ENCODE results near the gene LRRN1. TPM values are rescaled to one million over a fixed set of nuclear protein-coding genes. Genes with fewer than 3 reads are reported as not detected.
"Not testable (repeated sequence)": the region's sequence is repeated elsewhere in the genome, so short reads cannot be mapped to it uniquely, and the experiment has no call there.

LRRN1 gene
- total RNA-seq, 1 donor from 2014 or later = not detected

GRCh38 chr3:3813013-3813412 is 13.8 kb downstream of the LRRN1 start:
- no peak for DNase-seq

DNA sequence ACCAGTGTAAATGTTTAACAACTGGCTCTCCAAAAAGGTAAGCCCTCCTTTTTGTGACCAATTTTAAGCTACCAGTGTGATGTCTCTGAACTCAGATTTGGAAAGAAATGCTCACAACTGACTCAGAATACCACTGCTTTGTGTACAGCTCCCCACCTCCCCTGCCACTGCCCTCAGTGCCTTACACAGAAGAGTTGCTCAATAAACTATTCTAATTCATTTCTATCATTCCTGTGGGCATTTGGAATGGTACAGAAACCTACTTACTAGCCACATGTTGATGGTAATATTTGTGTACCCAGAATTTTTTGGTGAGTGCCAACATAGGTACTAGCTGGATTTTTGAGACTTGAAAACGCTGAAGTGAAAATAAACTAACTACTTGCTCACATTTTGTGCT is 16.0 kb downstream of the LRRN1 start:
- DNase-seq = no peak

DNA sequence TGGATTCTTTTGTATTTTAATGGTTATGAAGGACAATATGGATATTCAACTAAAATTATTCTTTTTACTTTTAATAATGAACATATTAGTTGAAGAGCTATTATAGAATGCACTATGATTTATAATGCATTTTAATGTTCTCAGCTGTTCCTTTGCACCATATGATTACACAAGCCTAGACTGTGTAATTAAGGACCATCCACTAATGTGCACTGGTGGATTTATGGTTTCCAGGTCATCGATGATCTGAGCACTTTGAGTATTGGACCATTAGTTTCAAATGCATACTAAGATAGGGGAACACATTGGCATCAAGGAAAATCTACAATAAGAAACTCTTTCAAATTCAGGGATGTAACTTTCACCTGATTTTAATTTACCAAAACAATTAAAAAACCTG is 16.8 kb downstream of the LRRN1 start:
- DNase-seq = no peak

- DNase-seq = no peak
Measured at GRCh38 chr3:3817865-3818264, 18.6 kb downstream of the LRRN1 start.

- DNase-seq = no peak
Measured at GRCh38 chr3:3821777-3822176, 22.5 kb downstream of the LRRN1 start.

DNA sequence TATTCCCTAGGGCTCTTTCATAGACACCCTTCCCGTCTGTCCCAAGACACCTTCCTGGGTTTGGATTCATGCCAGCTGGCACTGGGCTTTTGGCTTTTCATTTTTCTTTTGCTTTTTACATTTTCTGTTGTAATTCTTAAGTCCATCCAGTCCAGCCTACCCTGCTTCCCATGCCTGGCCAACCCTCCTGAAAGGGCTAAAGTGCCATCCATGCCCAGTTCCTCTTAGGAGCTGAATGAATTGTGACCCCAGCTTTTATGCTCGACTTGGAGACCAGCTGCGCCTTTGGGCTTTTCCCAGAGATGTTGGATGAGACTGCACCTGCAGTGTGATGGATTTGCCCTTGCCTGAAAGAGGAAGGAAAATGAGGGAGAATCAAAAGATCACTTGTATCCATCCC is 25.8 kb downstream of the LRRN1 start:
- DNase-seq = no peak

DNA sequence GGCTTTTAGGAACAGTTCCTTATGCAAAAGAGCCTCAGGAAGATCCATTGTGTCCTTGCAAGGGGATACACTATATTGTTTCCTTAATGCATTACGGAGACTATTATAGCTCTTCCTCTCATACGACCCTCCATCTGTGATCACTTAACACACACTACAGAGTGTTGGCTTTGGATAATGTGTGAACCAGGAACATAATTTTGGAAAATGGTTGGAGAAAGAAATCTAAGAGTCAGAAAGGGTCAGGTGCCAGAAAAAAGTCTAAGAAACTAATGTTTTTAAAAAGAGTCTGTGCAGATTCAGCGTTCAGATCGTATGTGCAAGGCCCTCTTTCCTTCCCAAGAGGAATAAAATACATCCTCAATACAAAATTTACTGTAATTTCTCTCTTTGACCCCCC is 27.3 kb downstream of the LRRN1 start:
- DNase-seq = no peak

DNA sequence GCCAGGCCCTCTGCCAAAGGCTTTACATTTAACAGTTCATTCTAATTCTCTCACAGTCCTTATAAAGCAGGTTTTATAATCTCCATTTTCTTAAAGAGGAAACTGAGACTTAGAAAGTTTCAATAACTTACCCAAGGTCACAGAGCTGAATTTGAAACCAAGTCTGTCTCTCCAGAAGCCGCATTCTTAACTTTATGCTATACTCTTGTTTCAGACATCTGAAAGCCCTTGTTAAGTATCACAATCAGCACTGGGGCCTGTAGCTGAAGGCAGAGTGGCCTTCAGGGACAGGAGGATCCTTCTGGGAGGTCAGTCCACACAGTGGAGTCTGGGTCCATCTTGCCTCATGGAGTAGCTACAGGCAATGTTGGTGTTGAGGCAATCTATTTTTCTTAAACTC is 27.9 kb downstream of the LRRN1 start:
- no peak for DNase-seq

DNA sequence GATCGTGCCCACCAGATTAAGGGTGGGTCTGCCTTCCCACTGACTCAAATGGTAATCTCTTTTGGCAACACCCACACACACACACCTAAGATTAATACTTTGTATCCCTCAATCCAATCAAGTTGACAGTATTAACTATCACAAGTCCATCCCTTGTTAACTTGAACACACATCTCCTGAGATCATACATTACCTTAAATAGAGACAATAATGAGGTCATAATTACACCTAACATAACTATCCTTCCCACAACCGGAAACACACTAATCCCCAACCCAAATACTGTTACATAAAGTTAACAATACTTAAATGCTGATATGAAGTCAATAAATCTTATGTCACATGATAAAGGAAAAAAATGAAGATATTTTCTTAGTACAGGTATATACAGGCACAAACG is 29.2 kb downstream of the LRRN1 start:
- not testable (repeated sequence) for DNase-seq

GRCh38 chr3:3836845-3837244 is 37.6 kb downstream of the LRRN1 start:
- no peak for DNase-seq

DNA sequence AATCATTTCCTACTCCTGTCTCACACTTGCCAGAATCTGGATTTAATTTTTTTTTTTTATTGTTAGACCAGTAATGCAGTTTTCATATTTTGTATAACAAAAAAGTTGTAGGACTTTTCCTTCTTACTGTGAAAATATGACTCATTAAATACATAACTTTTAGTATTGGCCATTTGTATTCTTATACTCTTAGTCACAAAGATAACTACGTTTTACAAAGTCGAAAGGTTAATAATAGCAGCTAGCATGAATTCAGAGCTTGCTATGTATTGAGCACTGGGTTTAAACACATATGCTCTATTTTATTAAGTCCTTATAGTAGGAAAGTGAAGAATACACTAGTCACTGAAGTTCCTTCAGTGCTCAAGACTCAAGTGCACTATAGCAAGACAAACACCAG is 43.1 kb downstream of the LRRN1 start:
- DNase-seq = no peak

DNA sequence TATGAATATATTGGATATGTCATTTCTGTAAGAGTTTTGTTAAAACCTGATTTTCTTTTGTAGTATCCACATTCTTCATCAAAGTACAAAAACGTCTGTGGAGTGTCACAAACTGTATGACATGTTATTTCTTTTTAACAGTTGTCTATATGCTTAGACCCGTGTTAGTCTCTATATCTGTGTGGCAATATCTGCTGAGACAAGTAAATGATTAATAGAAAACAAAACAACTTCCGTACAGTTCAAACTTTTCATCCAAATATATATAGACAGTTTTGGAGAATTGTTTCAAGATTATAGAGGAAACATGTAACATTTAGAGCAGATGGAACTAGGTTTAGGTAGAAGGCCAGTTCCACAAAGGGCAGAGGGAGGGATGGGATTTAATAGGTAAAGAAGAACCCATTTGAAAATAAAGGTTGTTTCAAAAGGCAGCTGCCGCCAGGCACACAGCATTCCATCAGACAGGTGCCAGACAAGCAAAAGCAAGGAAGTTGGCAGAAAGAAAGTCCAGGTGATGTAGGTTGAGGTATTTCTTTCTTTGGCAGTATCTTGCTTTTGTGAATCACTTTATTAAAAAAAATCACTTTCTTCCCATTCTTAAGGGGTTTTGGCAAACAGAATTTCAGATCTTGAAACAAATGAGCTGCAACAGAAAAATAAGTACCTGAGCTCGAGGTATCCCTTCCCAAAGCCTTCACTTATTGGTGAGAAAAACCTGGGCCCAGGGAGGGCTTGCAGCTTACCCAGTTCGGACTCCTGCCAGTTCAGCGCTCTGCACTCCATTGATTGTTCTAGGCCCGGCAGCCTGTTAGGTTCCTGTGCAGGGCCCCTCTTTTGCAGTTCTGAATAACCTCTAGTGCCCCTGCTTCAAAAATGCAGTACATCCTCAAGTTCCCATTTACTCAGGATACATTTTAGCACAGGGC is 49.0 kb downstream of the LRRN1 start:
- no peak for DNase-seq

GRCh38 chr3:3848923-3849275 is 49.7 kb downstream of the LRRN1 start:
- DNase-seq = no peak

DNA sequence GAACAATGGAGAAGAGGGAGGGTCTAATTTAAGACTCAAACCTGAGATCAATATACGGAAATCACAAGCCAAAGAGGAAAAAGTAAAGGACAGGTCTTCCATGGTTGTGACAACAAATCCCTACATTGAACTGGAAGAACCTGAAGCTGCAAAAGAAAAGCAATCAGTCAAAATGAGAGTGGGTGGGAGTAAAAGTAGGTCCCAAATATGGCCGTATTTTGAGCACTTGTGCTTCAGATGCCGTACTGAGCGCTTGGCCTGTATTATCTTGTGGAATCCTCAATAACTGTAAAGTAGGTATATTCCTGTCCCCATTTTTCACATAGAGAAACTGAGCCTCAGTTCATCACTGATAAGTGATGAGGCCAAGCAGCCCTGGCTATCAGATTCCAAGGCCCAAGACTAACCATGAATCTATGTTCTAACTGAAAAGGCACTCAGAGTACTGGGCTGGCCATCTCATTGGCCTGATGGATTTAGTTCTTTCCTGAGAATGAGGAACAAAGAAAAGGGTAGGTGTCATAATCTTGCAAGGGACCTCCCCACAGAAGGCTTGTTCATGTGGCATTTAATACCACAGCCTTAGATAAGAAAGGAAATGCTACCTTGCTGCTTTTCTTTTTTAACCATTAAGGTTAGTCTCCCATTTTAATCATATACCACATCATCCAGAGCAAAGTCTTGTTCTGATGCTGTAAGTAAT is 52.5 kb downstream of the LRRN1 start:
- DNase-seq = no peak

GRCh38 chr3:3853544-3853943 is 54.3 kb downstream of the LRRN1 start:
- DNase-seq = no peak

GRCh38 chr3:3855056-3855455 is 55.8 kb downstream of the LRRN1 start:
- no peak for DNase-seq

DNA sequence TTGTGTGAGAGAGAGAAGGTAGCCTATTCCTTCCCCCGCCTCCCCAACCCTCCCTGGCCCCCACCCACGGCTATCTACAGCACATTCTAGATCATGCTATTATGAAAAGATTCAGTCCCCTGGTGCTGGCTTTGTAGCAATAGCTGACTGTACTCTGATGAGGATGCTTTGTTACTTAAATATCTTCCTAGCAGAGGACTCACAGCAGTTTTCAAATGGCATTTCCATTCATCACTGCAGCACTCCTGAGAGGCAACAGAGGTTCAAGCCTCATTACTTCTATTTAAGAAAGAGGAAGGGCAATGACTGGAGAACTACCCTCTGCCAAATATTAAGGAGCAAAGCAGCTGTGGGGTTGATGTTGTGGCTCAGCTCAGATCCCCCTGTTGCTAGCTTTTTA is 61.0 kb downstream of the LRRN1 start:
- DNase-seq = no peak

GRCh38 chr3:3862534-3862933 is 63.3 kb downstream of the LRRN1 start:
- DNase-seq = no peak

DNA sequence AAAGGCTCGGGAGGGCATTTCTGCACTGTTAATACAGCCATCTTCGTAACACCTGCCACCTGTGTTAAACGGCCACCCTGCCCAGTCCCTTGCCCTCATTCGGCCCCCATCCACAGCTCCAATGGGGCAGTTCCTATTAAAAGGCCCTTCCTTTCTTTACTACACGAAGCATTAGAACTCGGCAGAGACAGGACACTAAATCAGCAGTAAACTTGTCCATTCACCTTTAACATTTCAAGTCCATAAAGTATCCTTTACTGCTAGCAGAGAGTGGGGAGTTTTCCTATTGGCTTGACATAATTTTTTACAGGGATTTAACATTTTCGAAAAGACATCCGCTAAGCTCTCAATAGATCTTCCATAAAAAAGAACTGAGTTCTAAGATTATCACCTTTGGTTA is 76.3 kb downstream of the LRRN1 start:
- DNase-seq = no peak

- no peak for DNase-seq
Measured at GRCh38 chr3:3881050-3881449, 81.8 kb downstream of the LRRN1 start.

DNA sequence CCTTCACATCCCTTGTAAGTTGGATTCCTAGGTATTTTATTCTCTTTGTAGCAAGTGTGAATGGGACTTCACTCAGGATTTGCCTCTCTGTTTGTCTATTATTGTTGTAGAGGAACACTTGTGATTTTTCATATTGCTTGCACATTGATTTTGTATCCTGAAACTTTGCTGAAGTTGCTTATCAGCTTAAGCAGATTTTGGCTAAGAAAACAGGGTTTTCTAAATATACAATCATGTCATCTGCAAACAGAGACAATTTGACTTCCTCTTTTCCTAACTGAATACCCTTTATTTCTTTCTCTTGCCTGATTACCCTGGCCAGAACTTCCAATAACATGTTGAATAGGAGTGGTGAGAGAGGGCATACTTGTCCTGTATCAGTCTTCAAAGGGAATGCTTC is 88.1 kb downstream of the LRRN1 start:
- DNase-seq = not testable (repeated sequence)

- no peak for DNase-seq
Measured at GRCh38 chr3:3893590-3893989, 94.4 kb downstream of the LRRN1 start.

Data from dermis blood vessel endothelial cell (primary cell).